Lower lobe of right lung (tissue), 2 donors: Measurements from ENCODE around the gene ANKRD62. TPM values are rescaled to one million over a fixed set of nuclear protein-coding genes. Genes with fewer than 3 reads are reported as not detected.
"Not testable (repeated sequence)": the region's sequence is repeated elsewhere in the genome, so short reads cannot be mapped to it uniquely, and the experiment has no call there.

Source experiments
- ATAC-seq, 2 donors: fragments of 200-7000 bp; cut with Tn5 transposase; one replicate each; pipeline ENCODE4 v1.9.1; 2020 to 2022; ENCODE audit warnings: mild to moderate bottlenecking in 2 of 2, moderate library complexity in 2 of 2
- DNase-seq: peaks from one replicate; pipeline ENCODE4 v3.0.0-alpha.2; 2020
- H3K27ac ChIP-seq: fragments of 200-600 bp; one replicate; pipeline ENCODE4 v1.8.0; 2022
- H3K27me3 ChIP-seq: fragments of 200-600 bp; one replicate; pipeline ENCODE4 v1.8.0; 2022; ENCODE audit warnings: low read depth
- H3K36me3 ChIP-seq: fragments of 200-600 bp; one replicate; pipeline ENCODE4 v1.8.0; 2022; ENCODE audit warnings: mild to moderate bottlenecking
- H3K4me1 ChIP-seq: fragments of 200-600 bp; one replicate; pipeline ENCODE4 v1.8.0; 2022
- H3K4me3 ChIP-seq: fragments of 200-600 bp; one replicate; pipeline ENCODE4 v1.8.0; 2022; ENCODE audit warnings: mild to moderate bottlenecking
- H3K9me3 ChIP-seq: fragments of 200-600 bp; one replicate; pipeline ENCODE4 v1.8.0; 2022
- intact Hi-C: fragments of 100-400 bp; cut with DNase I; formaldehyde crosslinking; loops from one replicate; pipeline ENCODE4 v1.11.0; 2022
- total RNA-seq: library from RNA; stranded (reverse); fragmentation: NEBNext Ultra II Directional; extraction: Animal tissue kit (Norgen Biotek cat#: 25700); gene quantifications from one replicate; pipeline ENCODE4 v1.2.1, GENCODE V29; 2021
- TF ChIP-seq, protein P1 (sequence below): fragments of 200-600 bp; IDR thresholded peaks from one replicate; pipeline ENCODE4 v1.8.0; 2022; ENCODE audit warnings: antibody characterized with exemption, mild to moderate bottlenecking
- donor health status: DM: no; HTN: yes; CAD: no; lungs with severe emphysema.

ANKRD62 gene
- total RNA-seq, 1 donor from 2014 or later = 0.27 TPM

GRCh38 chr18:12109836-12110235 lies 16.2 kb downstream of the ANKRD62 start:
- H3K4me1 ChIP-seq = no peaks in the 10 kb centered on the region
- ATAC-seq (no peak), DNase-seq (no peak)
- H3K4me3 ChIP-seq = no peak overlapping the region
- H3K36me3 ChIP-seq = no peaks in the 10 kb centered on the region
- TF ChIP-seq, protein P1, sequence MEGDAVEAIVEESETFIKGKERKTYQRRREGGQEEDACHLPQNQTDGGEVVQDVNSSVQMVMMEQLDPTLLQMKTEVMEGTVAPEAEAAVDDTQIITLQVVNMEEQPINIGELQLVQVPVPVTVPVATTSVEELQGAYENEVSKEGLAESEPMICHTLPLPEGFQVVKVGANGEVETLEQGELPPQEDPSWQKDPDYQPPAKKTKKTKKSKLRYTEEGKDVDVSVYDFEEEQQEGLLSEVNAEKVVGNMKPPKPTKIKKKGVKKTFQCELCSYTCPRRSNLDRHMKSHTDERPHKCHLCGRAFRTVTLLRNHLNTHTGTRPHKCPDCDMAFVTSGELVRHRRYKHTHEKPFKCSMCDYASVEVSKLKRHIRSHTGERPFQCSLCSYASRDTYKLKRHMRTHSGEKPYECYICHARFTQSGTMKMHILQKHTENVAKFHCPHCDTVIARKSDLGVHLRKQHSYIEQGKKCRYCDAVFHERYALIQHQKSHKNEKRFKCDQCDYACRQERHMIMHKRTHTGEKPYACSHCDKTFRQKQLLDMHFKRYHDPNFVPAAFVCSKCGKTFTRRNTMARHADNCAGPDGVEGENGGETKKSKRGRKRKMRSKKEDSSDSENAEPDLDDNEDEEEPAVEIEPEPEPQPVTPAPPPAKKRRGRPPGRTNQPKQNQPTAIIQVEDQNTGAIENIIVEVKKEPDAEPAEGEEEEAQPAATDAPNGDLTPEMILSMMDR = no peak
- H3K27me3 ChIP-seq = no peaks in the 10 kb centered on the region
- H3K27ac ChIP-seq = no peak overlapping the region
- intact Hi-C loops = no loop called here
- H3K9me3 ChIP-seq = no peaks in the 10 kb centered on the region

GRCh38 chr18:12113999-12114646 lies 20.5 kb downstream of the ANKRD62 start:
- ATAC-seq (no peak), DNase-seq (no peak)
- H3K27ac ChIP-seq = no peak overlapping the region
- H3K9me3 ChIP-seq = no peaks in the 10 kb centered on the region
- no peak overlapping the region for H3K4me3 ChIP-seq
- H3K4me1 ChIP-seq = no peaks in the 10 kb centered on the region
- no peaks in the 10 kb centered on the region for H3K27me3 ChIP-seq
- intact Hi-C loops = no loop called here
- no peaks in the 10 kb centered on the region for H3K36me3 ChIP-seq
- TF ChIP-seq, protein P1 = no peak

- H3K27me3 ChIP-seq = peaks cover 5% of the 10 kb centered on the region
- no peaks in the 10 kb centered on the region for H3K36me3 ChIP-seq
- ATAC-seq (no peak), DNase-seq (no peak)
- no peak overlapping the region for H3K27ac ChIP-seq
- H3K9me3 ChIP-seq = no peaks in the 10 kb centered on the region
- TF ChIP-seq, protein P1 = no peak
- no peaks in the 10 kb centered on the region for H3K4me1 ChIP-seq
- intact Hi-C loops = no loop called here
- no peak overlapping the region for H3K4me3 ChIP-seq
Measured at GRCh38 chr18:12119358-12119757, 25.7 kb downstream of the ANKRD62 start.

GRCh38 chr18:12121175-12122042 lies 27.8 kb downstream of the ANKRD62 start:
- Histone ChIP-seq H3K9me3 (no peaks in the 10 kb centered on the region), H3K27me3 (peaks cover 8% of the 10 kb centered on the region), H3K27ac (no peak overlapping the region), H3K4me3 (no peak overlapping the region), H3K36me3 (no peaks in the 10 kb centered on the region), H3K4me1 (no peaks in the 10 kb centered on the region)
- ATAC-seq (no peak), DNase-seq (no peak)
- TF ChIP-seq, protein P1 = no peak
- intact Hi-C loops = no loop called here

DNA sequence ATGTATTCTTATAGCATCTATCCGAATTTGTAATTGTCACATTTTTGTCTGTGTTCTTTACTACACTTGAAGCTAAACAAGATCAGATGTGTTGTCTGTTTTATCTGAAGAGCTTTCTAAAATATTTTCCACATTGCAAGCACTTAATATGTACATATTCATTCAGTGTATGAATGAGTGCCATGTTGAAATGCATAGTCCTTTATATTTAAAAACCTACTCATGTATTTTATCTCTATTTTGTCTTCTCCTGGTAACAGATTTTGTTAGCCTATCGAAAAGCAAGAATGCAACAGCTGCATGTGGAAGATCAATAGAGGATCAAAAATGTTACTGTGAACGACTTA lies 28.4 kb downstream of the ANKRD62 start:
- DNase-seq, intact Hi-C loops: not testable (repeated sequence)

DNA sequence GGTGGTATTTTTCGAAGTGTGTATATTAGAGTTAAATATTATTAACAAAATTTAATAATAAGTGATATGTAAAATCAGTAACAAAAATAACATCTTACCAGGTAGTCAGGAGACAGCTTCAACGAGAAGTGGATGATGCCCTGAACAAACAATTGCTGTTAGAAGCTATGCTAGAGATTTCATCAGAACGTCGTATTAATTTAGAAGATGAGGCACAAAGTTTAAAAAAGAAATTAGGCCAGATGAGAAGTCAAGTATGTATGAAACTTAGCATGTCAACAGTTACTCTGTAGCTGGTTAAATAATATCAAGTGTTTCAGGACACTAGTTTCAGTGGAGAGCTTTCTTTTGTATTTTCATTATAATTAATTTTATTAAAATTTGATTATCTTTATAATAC lies 34.0 kb downstream of the ANKRD62 start:
- H3K36me3 ChIP-seq, H3K4me1 ChIP-seq, H3K27ac ChIP-seq, DNase-seq, ATAC-seq, H3K27me3 ChIP-seq, H3K9me3 ChIP-seq, intact Hi-C loops, H3K4me3 ChIP-seq: not testable (repeated sequence)

More for the DNA sequence above, 28.4 kb downstream of the ANKRD62 start:
- not testable (repeated sequence) for H3K36me3 ChIP-seq, H3K9me3 ChIP-seq, ATAC-seq, H3K4me3 ChIP-seq, H3K27ac ChIP-seq, H3K27me3 ChIP-seq, H3K4me1 ChIP-seq

- H3K36me3 ChIP-seq, H3K4me3 ChIP-seq, H3K27me3 ChIP-seq, H3K4me1 ChIP-seq, DNase-seq, H3K9me3 ChIP-seq, intact Hi-C loops, ATAC-seq, H3K27ac ChIP-seq: not testable (repeated sequence)
Measured at GRCh38 chr18:12138831-12139230, 45.2 kb downstream of the ANKRD62 start.

GRCh38 chr18:12140866-12141265 lies 47.2 kb downstream of the ANKRD62 start:
- H3K36me3 ChIP-seq, intact Hi-C loops, H3K27me3 ChIP-seq, H3K9me3 ChIP-seq, H3K4me3 ChIP-seq, H3K27ac ChIP-seq, ATAC-seq, DNase-seq, H3K4me1 ChIP-seq: not testable (repeated sequence)

DNA sequence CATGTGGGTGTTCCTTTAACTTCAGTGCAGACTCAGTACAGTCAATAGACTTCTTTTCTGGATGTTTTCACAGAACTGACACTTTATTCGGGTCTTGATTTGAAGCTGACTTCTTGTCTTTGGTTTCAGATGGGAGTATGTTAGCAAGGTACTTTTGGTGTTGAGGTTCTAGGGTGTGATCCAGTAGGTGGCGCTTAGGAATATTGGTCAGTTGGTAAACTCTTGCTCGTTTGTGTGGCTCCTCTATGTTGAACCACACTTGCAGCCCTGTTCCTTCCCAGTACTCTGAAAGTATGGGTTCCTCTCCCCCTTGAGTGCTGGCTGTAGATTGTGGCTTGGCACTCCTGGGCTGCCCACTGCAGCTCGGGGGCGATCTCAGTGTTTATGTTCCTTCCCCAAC lies 48.1 kb downstream of the ANKRD62 start:
- H3K36me3 ChIP-seq, H3K9me3 ChIP-seq, DNase-seq, H3K27me3 ChIP-seq, H3K27ac ChIP-seq, intact Hi-C loops, H3K4me1 ChIP-seq, ATAC-seq, H3K4me3 ChIP-seq: not testable (repeated sequence)

GRCh38 chr18:12149431-12149830 lies 55.8 kb downstream of the ANKRD62 start:
- DNase-seq, H3K36me3 ChIP-seq, H3K4me1 ChIP-seq, intact Hi-C loops, H3K4me3 ChIP-seq, H3K9me3 ChIP-seq, H3K27me3 ChIP-seq, ATAC-seq, H3K27ac ChIP-seq: not testable (repeated sequence)
